Measurements from ENCODE around the gene GPATCH4. TPM values are rescaled to one million over a fixed set of nuclear protein-coding genes. Genes with fewer than 3 reads are reported as not detected.

Gene GPATCH4
- total RNA-seq, 1 experiment from 2014 or later, result 71.7 TPM

- peaks cover 10 to 55% (median 41%) of the 10 kb centered on the region in 3 experiments for H3K36me3 Mint-ChIP-seq (ENCODE audit: insufficient read depth in 1 of 3, low read depth in 3 of 3)
- H3K79me1 ChIP-seq (ENCODE audit: insufficient read depth, low read depth, low read length, poor library complexity, severe bottlenecking), result no peaks in the 10 kb centered on the region
- H2BK5ac ChIP-seq (ENCODE audit: insufficient read length, low read length), result no peak overlapping the region
- TF ChIP-seq CTCF (conservative IDR thresholded peaks at IDR 0.05), result no peak
- H2BK12ac ChIP-seq (ENCODE audit: insufficient read length, low read depth, low read length), result no peak overlapping the region
- H3K9me3 Mint-ChIP-seq, result no peaks in the 10 kb centered on the region
- no peak overlapping the region for H3K4me3 Mint-ChIP-seq
- H4K5ac ChIP-seq (ENCODE audit: insufficient read length, low read depth, low read length), result no peak overlapping the region
- no peak overlapping the region for H2BK15ac ChIP-seq (ENCODE audit: low read depth, low read length)
- no peaks in the 10 kb centered on the region for H3K4me1 Mint-ChIP-seq
- no peak overlapping the region for H3T11ph ChIP-seq (ENCODE audit: low read length)
- H2AK5ac ChIP-seq (ENCODE audit: insufficient read length, low read length), result no peak overlapping the region
- H3K27ac Mint-ChIP-seq, result peak overlapping the region in 1 of 3 experiments; percentile 28; a peak in 2 of 7 replicates
- no peaks in the 10 kb centered on the region for H3K27me3 Mint-ChIP-seq (ENCODE audit: low read depth)
- no peaks in the 10 kb centered on the region for H3K9me3 ChIP-seq (ENCODE audit: control insufficient read depth, low read depth, low read length)
- H3K9ac ChIP-seq (ENCODE audit: extremely low read depth, insufficient read length, low read length), result no peak overlapping the region
- no peak overlapping the region; the same call in 1 of the 2 replicates for H3K14ac ChIP-seq (ENCODE audit: insufficient read depth, low read length)
- DNase-seq, result no peak
- no CpG with 5 or more reads among the region's 1 CpG for WGBS (ENCODE audit: extremely low coverage, insufficient read length, low lambda C conversion rate)
- H3K4ac ChIP-seq (ENCODE audit: low read depth, low read length), result no peak overlapping the region
- no peak overlapping the region for H2BK20ac ChIP-seq (ENCODE audit: low read depth, low read length, poor library complexity, severe bottlenecking)
- H3K27me3 ChIP-seq (ENCODE audit: insufficient read depth, low read length), result no peaks in the 10 kb centered on the region
- H2BK120ac ChIP-seq (ENCODE audit: low read depth, low read length, poor library complexity, severe bottlenecking), result no peak overlapping the region
- no peak overlapping the region for H3K18ac ChIP-seq (ENCODE audit: insufficient read length, low read depth, low read length)
- no peak overlapping the region for H3K56ac ChIP-seq (ENCODE audit: insufficient read length, low read depth, low read length)
- H2AFZ ChIP-seq (ENCODE audit: low read length), result no peak overlapping the region
- no peaks in the 10 kb centered on the region for H3K79me2 ChIP-seq (ENCODE audit: insufficient read depth, low read length)
- H4K91ac ChIP-seq (ENCODE audit: insufficient read length, low read depth, low read length), result no peak overlapping the region
- H3K27ac ChIP-seq (ENCODE audit: insufficient read length, low read depth, low read length), result no peak overlapping the region
- no peak overlapping the region for H4K8ac ChIP-seq (replicated peaks; ENCODE audit: insufficient read length, low read depth, low read length)
- no peak overlapping the region for H3K4me2 ChIP-seq (ENCODE audit: insufficient read depth, insufficient read length, low read length)
- H3K23me2 ChIP-seq (ENCODE audit: insufficient read length, low read depth, low read length, poor library complexity, severe bottlenecking), result no peaks in the 10 kb centered on the region
- no peaks in the 10 kb centered on the region for H4K20me1 ChIP-seq (ENCODE audit: control insufficient read depth, insufficient read depth, insufficient read length)
- H3K4me1 ChIP-seq (ENCODE audit: insufficient read depth, low read length), result no peaks in the 10 kb centered on the region
- no peak overlapping the region for H3K23ac ChIP-seq (ENCODE audit: insufficient read length, low read depth, low read length)
Measured at GRCh38 chr1:156549831-156550230, 51.4 kb downstream of the GPATCH4 start.
